ENCODE measurements around the gene SDK1.

SDK1 gene

DNA sequence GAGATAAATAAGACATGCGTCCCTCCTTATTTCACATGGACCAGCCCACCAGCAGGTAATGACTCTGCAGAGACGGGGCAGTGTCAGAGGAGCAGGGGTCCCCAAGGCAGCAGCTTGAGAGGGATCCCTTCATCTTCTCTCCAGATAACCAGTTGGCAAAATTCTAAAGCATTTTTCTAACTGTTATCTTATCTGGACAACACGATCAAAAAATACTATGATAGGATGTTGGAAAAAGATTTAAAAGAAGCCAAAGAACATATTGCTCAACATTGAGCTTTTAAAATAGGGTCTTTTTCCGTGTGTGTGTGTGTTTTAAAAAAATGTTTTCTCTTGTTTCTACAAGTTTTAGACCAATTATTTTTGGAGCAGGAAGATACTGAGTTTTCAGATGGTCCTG is 641.2 kb downstream of the SDK1 start:
- no peak for DNase-seq (ENCODE audit: low read depth)
- TF ChIP-seq, protein P1, sequence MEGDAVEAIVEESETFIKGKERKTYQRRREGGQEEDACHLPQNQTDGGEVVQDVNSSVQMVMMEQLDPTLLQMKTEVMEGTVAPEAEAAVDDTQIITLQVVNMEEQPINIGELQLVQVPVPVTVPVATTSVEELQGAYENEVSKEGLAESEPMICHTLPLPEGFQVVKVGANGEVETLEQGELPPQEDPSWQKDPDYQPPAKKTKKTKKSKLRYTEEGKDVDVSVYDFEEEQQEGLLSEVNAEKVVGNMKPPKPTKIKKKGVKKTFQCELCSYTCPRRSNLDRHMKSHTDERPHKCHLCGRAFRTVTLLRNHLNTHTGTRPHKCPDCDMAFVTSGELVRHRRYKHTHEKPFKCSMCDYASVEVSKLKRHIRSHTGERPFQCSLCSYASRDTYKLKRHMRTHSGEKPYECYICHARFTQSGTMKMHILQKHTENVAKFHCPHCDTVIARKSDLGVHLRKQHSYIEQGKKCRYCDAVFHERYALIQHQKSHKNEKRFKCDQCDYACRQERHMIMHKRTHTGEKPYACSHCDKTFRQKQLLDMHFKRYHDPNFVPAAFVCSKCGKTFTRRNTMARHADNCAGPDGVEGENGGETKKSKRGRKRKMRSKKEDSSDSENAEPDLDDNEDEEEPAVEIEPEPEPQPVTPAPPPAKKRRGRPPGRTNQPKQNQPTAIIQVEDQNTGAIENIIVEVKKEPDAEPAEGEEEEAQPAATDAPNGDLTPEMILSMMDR (conservative IDR thresholded peaks at IDR 0.05; ENCODE audit: control insufficient read depth, insufficient read depth, low read depth, low read length): no peak
- H3K4me3 ChIP-seq (ENCODE audit: control insufficient read depth, low read depth, low read length): no peak overlapping the region

DNA sequence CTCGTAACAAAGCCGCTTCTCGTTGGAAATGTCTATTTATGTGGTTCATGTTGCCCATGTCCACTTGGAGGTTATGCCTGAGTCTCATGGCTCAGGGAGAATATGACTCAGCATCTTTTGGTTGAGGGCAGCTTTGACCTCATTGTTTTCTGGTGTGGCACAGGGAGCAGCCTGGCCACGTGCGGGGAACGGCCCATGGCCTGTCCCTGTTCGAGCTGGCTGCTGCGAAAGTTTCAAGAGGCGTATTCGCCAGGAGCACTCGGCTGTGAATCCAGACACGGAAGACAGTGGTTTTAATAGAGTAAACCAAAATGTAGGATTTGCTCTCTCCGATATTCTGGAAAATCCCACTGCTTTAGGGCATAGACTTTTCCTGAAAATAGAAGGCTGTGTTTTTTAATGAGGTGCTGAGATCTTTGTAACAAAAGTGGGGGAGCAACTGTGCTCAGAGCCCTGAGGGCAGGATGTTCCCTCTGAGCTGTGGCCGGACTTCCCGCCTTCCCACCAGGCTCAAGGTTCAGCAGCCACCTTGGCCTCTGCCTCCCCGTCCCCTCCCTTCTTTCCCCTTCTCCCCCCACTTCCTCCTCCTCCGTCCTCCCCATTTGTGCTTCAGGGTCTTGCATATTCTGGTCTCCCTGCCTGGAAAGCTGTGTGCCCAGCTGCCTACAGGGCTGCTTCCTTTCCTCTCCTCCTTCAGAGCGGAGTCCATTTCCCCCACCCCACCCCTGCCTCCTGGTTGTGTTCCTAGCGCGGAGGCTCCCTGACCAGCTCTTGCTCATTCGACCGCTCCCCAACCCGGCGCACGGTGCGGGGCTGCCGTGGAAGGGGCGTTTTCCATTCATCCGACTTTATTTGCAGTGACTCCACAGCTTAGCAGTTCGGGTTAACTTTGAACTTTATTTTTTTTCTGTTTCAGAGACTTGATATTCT is 642.0 kb downstream of the SDK1 start:
- DNase-seq (ENCODE audit: low read depth): no peak
- no peak overlapping the region for H3K4me3 ChIP-seq (ENCODE audit: control insufficient read depth, low read depth, low read length)
- TF ChIP-seq, protein P1 (conservative IDR thresholded peaks at IDR 0.05; ENCODE audit: control insufficient read depth, insufficient read depth, low read depth, low read length): no peak

DNA sequence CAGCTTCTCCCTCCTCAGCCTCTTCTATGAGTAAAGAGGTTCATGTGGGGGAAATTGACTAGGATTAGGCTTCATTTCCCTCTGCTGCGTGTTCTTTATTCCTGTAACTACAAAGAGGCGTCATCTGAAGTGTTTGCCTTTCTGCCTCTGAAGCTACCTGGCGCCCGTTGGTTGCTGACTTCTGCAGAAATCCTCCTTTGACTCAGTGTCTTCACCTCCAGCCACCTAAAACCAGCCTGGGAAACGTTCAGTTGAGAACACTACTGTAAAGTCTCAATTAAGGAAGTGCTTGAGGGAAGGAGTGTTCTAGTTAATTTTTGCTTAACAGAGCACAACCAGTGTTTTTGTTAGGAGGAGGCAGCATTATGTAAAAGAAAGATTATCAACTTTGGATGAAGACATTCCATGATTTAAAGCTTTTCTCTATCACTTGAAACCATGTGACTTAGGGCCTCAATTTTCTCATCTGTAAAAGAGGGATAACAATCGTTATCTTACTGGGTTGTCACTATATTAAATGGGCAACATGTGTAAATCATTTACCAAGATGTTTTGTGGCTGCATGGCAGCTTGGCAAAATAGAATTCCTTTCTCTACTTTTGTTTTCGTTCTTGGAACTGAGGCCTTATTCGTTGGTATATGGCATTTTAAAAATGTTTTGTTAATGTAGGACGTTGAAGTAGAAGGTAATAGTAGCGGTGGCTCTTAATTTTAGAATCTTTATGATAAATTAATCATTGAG is 642.9 kb downstream of the SDK1 start:
- TF ChIP-seq, protein P1 (conservative IDR thresholded peaks at IDR 0.05; ENCODE audit: control insufficient read depth, insufficient read depth, low read depth, low read length): no peak
- no peak for DNase-seq (ENCODE audit: low read depth)
- no peak overlapping the region for H3K4me3 ChIP-seq (ENCODE audit: control insufficient read depth, low read depth, low read length)

DNA sequence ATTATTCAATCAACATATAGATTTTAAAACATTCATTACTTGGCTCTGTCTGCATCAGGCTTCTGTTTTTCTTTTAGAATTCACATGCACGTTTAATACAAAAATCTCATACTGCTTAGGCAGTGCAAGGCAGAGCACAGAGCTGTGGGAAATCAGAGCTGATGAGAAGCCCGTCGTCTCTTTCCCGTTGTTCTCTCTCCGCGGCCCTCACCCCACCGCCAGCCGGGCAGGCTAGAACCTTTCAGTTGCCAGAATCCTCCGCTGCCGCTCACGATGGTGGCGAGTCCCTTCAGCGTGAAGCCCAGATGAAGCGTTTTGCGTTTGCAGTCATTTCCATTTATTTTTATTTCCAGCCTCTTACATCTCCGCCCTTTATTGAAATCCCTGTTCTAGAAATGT is 648.2 kb downstream of the SDK1 start:
- no peak for DNase-seq (ENCODE audit: low read depth)
- TF ChIP-seq, protein P1 (conservative IDR thresholded peaks at IDR 0.05; ENCODE audit: control insufficient read depth, insufficient read depth, low read depth, low read length): no peak
- no peak overlapping the region for H3K4me3 ChIP-seq (ENCODE audit: control insufficient read depth, low read depth, low read length)

DNA sequence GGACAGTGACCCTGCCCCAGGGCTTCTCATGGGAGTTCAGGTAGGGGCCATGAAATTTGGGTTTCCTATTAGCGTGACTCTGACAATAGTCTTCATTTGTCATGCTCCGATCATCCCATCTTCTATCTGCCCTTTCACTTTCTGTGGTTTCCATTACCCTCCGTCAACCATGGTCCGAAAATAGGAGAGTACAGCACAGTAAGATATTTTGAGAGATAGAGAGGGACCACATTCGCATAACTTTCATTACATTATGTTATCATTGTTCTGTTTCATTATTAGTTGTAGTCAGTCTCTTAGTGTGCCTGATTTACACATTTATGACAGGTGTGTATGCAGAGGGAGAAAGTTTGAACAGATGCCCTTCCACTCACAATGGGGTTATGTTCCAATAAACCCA is 649.2 kb downstream of the SDK1 start:
- DNase-seq (ENCODE audit: low read depth): no peak
- TF ChIP-seq, protein P1 (conservative IDR thresholded peaks at IDR 0.05; ENCODE audit: control insufficient read depth, insufficient read depth, low read depth, low read length): no peak
- no peak overlapping the region for H3K4me3 ChIP-seq (ENCODE audit: control insufficient read depth, low read depth, low read length)

DNA sequence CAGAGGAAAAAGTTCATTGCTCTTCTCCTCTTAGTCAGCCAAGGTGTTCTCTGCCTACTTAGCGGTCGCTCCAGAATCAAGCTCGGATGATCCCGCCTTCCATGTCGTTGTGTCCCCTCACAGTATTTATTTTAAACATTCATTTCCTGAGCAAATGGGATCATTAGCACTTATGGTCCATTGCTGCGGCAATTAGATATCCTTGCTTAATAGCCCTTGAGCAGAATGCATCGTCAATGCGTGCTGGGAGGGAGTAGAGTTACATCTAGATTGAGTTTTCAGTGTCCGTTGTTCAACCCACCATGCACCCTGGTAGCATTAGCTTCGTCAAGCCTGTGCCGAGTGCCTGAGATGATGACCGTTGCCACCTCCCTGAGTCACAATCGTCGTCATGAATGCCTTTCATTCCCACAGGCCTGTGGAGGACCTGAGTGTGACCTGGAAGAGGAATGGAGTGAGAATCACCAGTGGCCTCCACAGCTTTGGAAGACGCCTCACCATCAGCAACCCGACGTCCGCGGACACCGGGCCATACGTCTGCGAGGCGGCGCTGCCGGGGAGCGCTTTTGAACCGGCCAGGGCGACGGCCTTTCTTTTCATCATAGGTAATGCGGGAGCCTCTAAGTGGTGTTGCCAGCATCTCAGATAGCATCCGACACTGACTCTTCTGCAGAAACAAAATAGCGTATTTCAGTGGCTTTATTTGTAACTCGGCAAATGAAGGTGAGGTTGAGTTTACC is 650.4 kb downstream of the SDK1 start:
- TF ChIP-seq, protein P1 (conservative IDR thresholded peaks at IDR 0.05; ENCODE audit: control insufficient read depth, insufficient read depth, low read depth, low read length): no peak
- H3K4me3 ChIP-seq (ENCODE audit: control insufficient read depth, low read depth, low read length): no peak overlapping the region
- DNase-seq (ENCODE audit: low read depth): no peak

Measured in fibroblast of mammary gland (primary cell).